H9 (cell line): Measurements from ENCODE around the gene LRP1-AS. TPM values are rescaled to one million over a fixed set of nuclear protein-coding genes. Genes with fewer than 3 reads are reported as not detected.
A peak's percentile ranks its signal among the peaks of the same experiment; 100 is the strongest.

Experiments used
- DNase-seq: peaks from one replicate; pipeline ENCODE4 v3.0.0-alpha.2; 2017
- H2AFZ ChIP-seq: one replicate; pipeline ENCODE4 v1.6.1; 2013; ENCODE audit warnings: mild to moderate bottlenecking, low read length, control low read depth, moderate library complexity
- H2AK5ac ChIP-seq: 2 replicates; pipeline ENCODE4 v1.6.1; 2013; ENCODE audit warnings: low read length, control low read depth, mixed read lengths; ENCODE audit not compliant: insufficient read length
- H2BK120ac ChIP-seq: one replicate; pipeline ENCODE4 v1.6.1; 2013; ENCODE audit warnings: low read depth, mild to moderate bottlenecking, low read length, control low read depth, inconsistent platforms; ENCODE audit not compliant: poor library complexity, severe bottlenecking
- H2BK12ac ChIP-seq: 2 replicates; pipeline ENCODE4 v1.6.1; 2013; ENCODE audit warnings: low read length, control low read depth, mixed read lengths, low read depth; ENCODE audit not compliant: insufficient read length
- H2BK15ac ChIP-seq: 2 replicates; pipeline ENCODE4 v1.6.1; 2013; ENCODE audit warnings: low read depth, low read length, control low read depth
- H2BK20ac ChIP-seq: one replicate; pipeline ENCODE4 v1.6.1; 2013; ENCODE audit warnings: low read depth, mild to moderate bottlenecking, low read length, control low read depth, inconsistent platforms; ENCODE audit not compliant: poor library complexity, severe bottlenecking
- H2BK5ac ChIP-seq: 2 replicates; pipeline ENCODE4 v1.6.1; 2013; ENCODE audit warnings: low read length, control low read depth, mixed read lengths; ENCODE audit not compliant: insufficient read length
- H3K14ac ChIP-seq: 2 replicates; pipeline ENCODE4 v1.6.1; 2013; ENCODE audit warnings: low read length, control low read depth; ENCODE audit not compliant: insufficient read depth
- H3K18ac ChIP-seq: 2 replicates; pipeline ENCODE4 v1.6.1; 2013; ENCODE audit warnings: low read depth, mild to moderate bottlenecking, mixed read lengths, low read length, control low read depth; ENCODE audit not compliant: insufficient read length
- H3K23ac ChIP-seq: 2 replicates; pipeline ENCODE4 v1.6.1; 2013; ENCODE audit warnings: low read length, control low read depth, mixed read lengths, low read depth; ENCODE audit not compliant: insufficient read length
- H3K23me2 ChIP-seq: 2 replicates; pipeline ENCODE4 v1.6.1; 2013; ENCODE audit warnings: low read depth, mild to moderate bottlenecking, mixed read lengths, low read length, control low read depth; ENCODE audit not compliant: insufficient read length, poor library complexity, severe bottlenecking
- H3K27ac ChIP-seq: 2 replicates; pipeline ENCODE4 v1.5.1; 2013; ENCODE audit warnings: low read length, control low read depth, mixed read lengths, low read depth; ENCODE audit not compliant: insufficient read length
- H3K27me3 ChIP-seq: 2 replicates; pipeline ENCODE4 v1.6.1; 2013; ENCODE audit warnings: low read length, control low read depth, inconsistent platforms; ENCODE audit not compliant: insufficient read depth
- H3K4ac ChIP-seq: 2 replicates; pipeline ENCODE4 v1.6.1; 2013; ENCODE audit warnings: low read depth, mild to moderate bottlenecking, control low read depth, inconsistent platforms, low read length, moderate library complexity
- H3K4me1 ChIP-seq: 2 replicates; pipeline ENCODE4 v1.6.1; 2013; ENCODE audit warnings: low read length, control low read depth, inconsistent platforms; ENCODE audit not compliant: insufficient read depth
- H3K4me2 ChIP-seq: 2 replicates; pipeline ENCODE4 v1.6.1; 2013; ENCODE audit warnings: low read length, control low read depth, mixed read lengths; ENCODE audit not compliant: insufficient read length, insufficient read depth
- H3K56ac ChIP-seq: 2 replicates; pipeline ENCODE4 v1.6.1; 2013; ENCODE audit warnings: low read depth, mild to moderate bottlenecking, mixed read lengths, low read length, control low read depth; ENCODE audit not compliant: insufficient read length
- H3K79me1 ChIP-seq: 2 replicates; pipeline ENCODE4 v1.6.1; 2013; ENCODE audit warnings: low read depth, mild to moderate bottlenecking, moderate library complexity, low read length, control low read depth, inconsistent platforms; ENCODE audit not compliant: insufficient read depth, poor library complexity, severe bottlenecking
- H3K79me2 ChIP-seq: 2 replicates; pipeline ENCODE4 v1.6.1; 2013; ENCODE audit warnings: low read length, control low read depth, inconsistent platforms; ENCODE audit not compliant: insufficient read depth
- H3K9ac ChIP-seq: 2 replicates; pipeline ENCODE4 v1.6.1; 2013; ENCODE audit warnings: low read length, control low read depth, mixed read lengths; ENCODE audit not compliant: insufficient read length; ENCODE audit errors: extremely low read depth
- H3K9me3 ChIP-seq: one replicate; pipeline ENCODE4 v1.6.1; 2013; ENCODE audit warnings: low read depth, low read length, inconsistent platforms; ENCODE audit not compliant: control insufficient read depth
- H3T11ph ChIP-seq: one replicate; pipeline ENCODE4 v1.6.1; 2013; ENCODE audit warnings: mild to moderate bottlenecking, low read length, control low read depth, inconsistent platforms
- H4K20me1 ChIP-seq: one replicate; pipeline ENCODE4 v1.6.1; 2013; ENCODE audit not compliant: control insufficient read depth, insufficient read length, insufficient read depth
- H4K5ac ChIP-seq: 2 replicates; pipeline ENCODE4 v1.6.1; 2013; ENCODE audit warnings: low read depth, mild to moderate bottlenecking, mixed read lengths, low read length, control low read depth; ENCODE audit not compliant: insufficient read length
- H4K8ac ChIP-seq: replicated peaks from 2 replicates; pipeline ENCODE4 v1.6.1; 2013; ENCODE audit warnings: low read length, control low read depth, mixed read lengths, low read depth; ENCODE audit not compliant: insufficient read length
- H4K91ac ChIP-seq: 2 replicates; pipeline ENCODE4 v1.6.1; 2013; ENCODE audit warnings: low read depth, mild to moderate bottlenecking, moderate library complexity, mixed read lengths, low read length, control low read depth; ENCODE audit not compliant: insufficient read length
- H3K27ac Mint-ChIP-seq, 3 experiments: 2 replicates in 2 of 3; 3 replicates in 1 of 3; pipeline ENCODE4 v1.8.0; 2020 to 2021; ENCODE audit warnings: mixed read lengths in 3 of 3, mild to moderate bottlenecking in 1 of 3, moderate library complexity in 1 of 3
- H3K27me3 Mint-ChIP-seq: 2 replicates; pipeline ENCODE4 v1.8.0; 2021; ENCODE audit warnings: low read depth, mild to moderate bottlenecking, moderate library complexity, mixed read lengths
- H3K36me3 Mint-ChIP-seq, 3 experiments: 2 replicates in 2 of 3; 3 replicates in 1 of 3; pipeline ENCODE4 v1.8.0; 2020 to 2021; ENCODE audit warnings: low read depth in 3 of 3, mixed read lengths in 3 of 3; ENCODE audit not compliant: insufficient read depth in 1 of 3
- H3K4me1 Mint-ChIP-seq, 2 experiments: 2 replicates each; pipeline ENCODE4 v1.8.0; 2020; ENCODE audit warnings: mixed read lengths in 2 of 2
- H3K4me3 Mint-ChIP-seq, 2 experiments: 2 replicates in 1 of 2; 3 replicates in 1 of 2; pipeline ENCODE4 v1.8.0; 2020 to 2021; ENCODE audit warnings: mild to moderate bottlenecking in 2 of 2, mixed read lengths in 2 of 2, moderate library complexity in 1 of 2
- H3K9me3 Mint-ChIP-seq, 2 experiments: 2 replicates in 1 of 2; 3 replicates in 1 of 2; pipeline ENCODE4 v1.8.0; 2020; ENCODE audit warnings: mild to moderate bottlenecking in 2 of 2, mixed read lengths in 2 of 2, moderate library complexity in 1 of 2
- CTCF ChIP-seq: fragments of 200-600 bp; sonication (generic); conservative IDR thresholded peaks from 3 replicates; pipeline ENCODE4 v1.8.0; 2021; ENCODE audit warnings: antibody characterized with exemption, mild to moderate bottlenecking
- WGBS: extraction: QIAGEN DNeasy Blood & Tissue Kit; methylation state at CpG from one replicate; pipeline ENCODE4 v1.1.7; 2013; ENCODE audit warnings: missing lambda C conversion rate, low lambda C conversion rate, mixed read lengths; ENCODE audit not compliant: insufficient read length; ENCODE audit errors: extremely low coverage; 5-methylcytosine and 5-hydroxymethylcytosine counted together
- total RNA-seq: library from RNA; stranded (reverse); gene quantifications from 2 replicates; pipeline ENCODE4 v1.2.1, GENCODE V29; 2021

LRP1-AS gene
- total RNA-seq, 1 experiment from 2014 or later = not detected

- WGBS = no CpG with 5 or more reads among the region's 3 CpGs
- DNase-seq = no peak
- Histone ChIP-seq H2BK120ac (no peak overlapping the region), H2BK15ac (no peak overlapping the region), H3K4ac (no peak overlapping the region), H3K4me1 (no peaks in the 10 kb centered on the region), H4K8ac (no peak overlapping the region), H4K20me1 (no peaks in the 10 kb centered on the region), H3K4me2 (no peak overlapping the region), H2AK5ac (no peak overlapping the region), H3T11ph (no peak overlapping the region), H2BK5ac (no peak overlapping the region), H3K23ac (no peak overlapping the region), H3K18ac (no peak overlapping the region), H3K9me3 (no peaks in the 10 kb centered on the region), H2AFZ (no peak overlapping the region), H3K56ac (no peak overlapping the region), H2BK20ac (no peak overlapping the region), H4K5ac (no peak overlapping the region), H3K27ac (no peak overlapping the region), H3K79me1 (no peaks in the 10 kb centered on the region), H3K27me3 (no peaks in the 10 kb centered on the region), H3K9ac (no peak overlapping the region), H3K79me2 (no peaks in the 10 kb centered on the region), H3K14ac (no peak overlapping the region), H3K23me2 (no peaks in the 10 kb centered on the region), H4K91ac (no peak overlapping the region), H2BK12ac (no peak overlapping the region)
- no peaks in the 10 kb centered on the region for H3K9me3 Mint-ChIP-seq
- H3K27me3 Mint-ChIP-seq = no peaks in the 10 kb centered on the region; the same call in 1 of the 2 replicates
- H3K36me3 Mint-ChIP-seq = peaks cover 58 to 95% (median 92%) of the 10 kb centered on the region in 3 experiments; a peak in 6 of 7 replicates
- no peak overlapping the region for H3K4me3 Mint-ChIP-seq
- peak overlapping the region in 1 of 3 experiments; percentile 58; a peak in 1 of 7 replicates for H3K27ac Mint-ChIP-seq
- TF ChIP-seq CTCF = no peak
- no peaks in the 10 kb centered on the region for H3K4me1 Mint-ChIP-seq
These were observed 17.0 kb upstream of the LRP1-AS start for GRCh38 chr12:57164454-57164853.
